ENCODE results near the gene CDKN2B. TPM values are rescaled to one million over a fixed set of nuclear protein-coding genes. Genes with fewer than 3 reads are reported as not detected.

Gene CDKN2B
- total RNA-seq, 2 experiments from 2014 or later: not detected

DNA sequence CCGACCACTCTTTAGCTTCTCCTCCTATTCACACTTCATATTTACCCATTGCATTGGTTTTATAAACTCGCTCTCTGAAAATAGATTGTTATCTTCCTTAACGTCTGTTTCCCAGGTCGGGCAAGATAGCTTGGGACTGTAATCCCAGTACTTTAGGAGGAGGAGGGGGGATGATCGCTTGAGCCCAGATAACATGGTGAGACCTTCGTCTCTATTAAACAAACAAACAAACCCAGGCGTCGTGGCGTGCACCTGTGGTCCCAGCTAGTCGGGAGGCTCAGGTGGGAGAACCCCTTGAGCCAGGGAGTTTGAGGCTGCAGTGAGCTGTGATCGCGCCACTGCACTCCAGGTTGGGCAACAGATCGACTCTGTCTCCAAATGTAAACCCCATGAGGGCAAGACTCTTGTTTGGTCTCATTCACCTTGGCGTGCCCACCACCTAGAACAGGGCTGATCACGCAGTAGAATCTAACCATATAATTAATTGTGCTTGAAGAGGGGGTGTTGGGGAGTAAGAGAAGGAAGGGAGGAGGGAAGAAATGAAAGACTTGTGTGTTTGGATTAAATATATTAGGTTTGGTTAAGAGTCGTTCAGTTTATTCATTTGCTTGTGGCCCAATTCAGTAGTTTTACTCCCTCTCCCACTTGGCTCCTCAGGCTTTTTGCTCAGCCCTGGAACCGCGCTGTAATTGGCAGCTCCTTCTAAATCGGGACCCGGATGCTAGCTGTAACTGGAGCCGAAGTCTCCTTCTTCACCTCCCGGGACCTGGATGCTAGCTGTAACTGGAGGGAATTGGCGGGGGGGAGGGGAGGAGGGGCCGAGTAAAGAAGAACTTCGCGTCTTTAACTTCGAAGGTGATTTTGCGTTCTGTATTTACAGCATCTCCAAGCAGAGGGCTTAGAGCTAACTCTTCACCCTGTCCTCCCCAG lies 39.8 kb downstream of the CDKN2B start:
- CTCF ChIA-PET: interaction anchor here (1.0 to 2.1 kb wide), 2 partner anchors 25 to 40 kb away, joined by 3 to 10 read pairs; partner anchors contain the start of genes CDKN2A, CDKN2B and CDKN2B-AS1

DNA sequence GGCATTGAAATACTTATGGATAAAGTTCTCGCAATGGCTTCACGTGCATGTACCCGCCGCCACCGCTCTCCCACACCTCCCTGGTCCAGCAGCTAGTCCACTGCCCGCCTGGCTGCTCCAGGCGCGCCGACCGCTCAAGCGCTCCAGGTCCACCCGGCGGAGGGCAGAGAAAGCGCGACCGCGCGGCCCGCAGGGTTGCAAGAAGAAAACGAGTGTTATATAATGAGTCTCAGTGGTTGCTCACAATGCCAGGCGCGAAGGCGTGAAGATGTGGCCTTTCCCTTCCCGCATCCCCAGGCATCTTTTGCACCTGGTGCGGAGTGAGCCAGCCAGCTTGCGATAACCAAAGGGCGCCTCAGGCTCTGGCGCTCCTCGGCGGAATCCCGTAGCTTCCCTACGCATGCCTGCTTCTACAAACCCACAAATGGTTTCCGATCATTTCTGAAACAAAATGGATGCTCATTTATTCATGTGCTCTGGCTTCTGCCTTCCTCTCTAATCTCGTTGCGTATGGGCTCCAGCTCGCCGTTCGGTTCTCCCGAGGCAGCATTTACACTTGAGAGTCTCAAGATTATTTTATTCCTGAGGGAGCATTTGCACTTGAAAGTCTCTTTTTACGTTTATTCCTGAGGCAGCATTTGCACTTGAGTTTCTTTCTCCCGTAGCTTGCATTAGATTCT lies 40.6 kb downstream of the CDKN2B start:
- Histone ChIP-seq H3K4me1 (ENCODE audit: insufficient read depth, low read length) (peaks cover 38% of the 10 kb centered on the region), H3K27me3 (ENCODE audit: control insufficient read depth in 1 of 2, insufficient read depth in 2 of 2, low read length in 2 of 2) (peaks cover 81 to 100% of the 10 kb centered on the region in 2 experiments), H3K27ac (ENCODE audit: low read depth in 1 of 2, low read length in 2 of 2) (no peak overlapping the region), H3K36me3 (ENCODE audit: insufficient read depth, low read length) (no peaks in the 10 kb centered on the region), H3K9me3 (ENCODE audit: control insufficient read depth in 1 of 2, insufficient read depth in 1 of 2, low read length in 2 of 2) (peaks cover 47 to 64% of the 10 kb centered on the region in 2 experiments), H3K4me3 (ENCODE audit: low read length) (no peak overlapping the region)
- ATAC-seq (ENCODE audit: poor library complexity): no peak
- intact Hi-C loops (cut with DNase I, micrococcal nuclease): loop anchor here in 1 of 2 experiments (5.0 kb wide), 1 partner anchor 34 kb away; no protein-coding TSS in a partner anchor
- Mint-ChIP-seq H3K36me3 (ENCODE audit: low read depth) (peaks cover 11% of the 10 kb centered on the region), H3K27ac (peak overlapping the region; percentile 1), H3K9me3 (peaks cover 19% of the 10 kb centered on the region), H3K4me1 (ENCODE audit: low read depth) (peaks cover 33% of the 10 kb centered on the region), H3K27me3 (peaks cover 98% of the 10 kb centered on the region), H3K4me3 (peak overlapping the region; percentile 1)
- peak in 2 of 14 experiments; percentile 13 to 30 for DNase-seq
- POLR2A ChIA-PET: no interaction called here
- TF ChIP-seq, protein P1, sequence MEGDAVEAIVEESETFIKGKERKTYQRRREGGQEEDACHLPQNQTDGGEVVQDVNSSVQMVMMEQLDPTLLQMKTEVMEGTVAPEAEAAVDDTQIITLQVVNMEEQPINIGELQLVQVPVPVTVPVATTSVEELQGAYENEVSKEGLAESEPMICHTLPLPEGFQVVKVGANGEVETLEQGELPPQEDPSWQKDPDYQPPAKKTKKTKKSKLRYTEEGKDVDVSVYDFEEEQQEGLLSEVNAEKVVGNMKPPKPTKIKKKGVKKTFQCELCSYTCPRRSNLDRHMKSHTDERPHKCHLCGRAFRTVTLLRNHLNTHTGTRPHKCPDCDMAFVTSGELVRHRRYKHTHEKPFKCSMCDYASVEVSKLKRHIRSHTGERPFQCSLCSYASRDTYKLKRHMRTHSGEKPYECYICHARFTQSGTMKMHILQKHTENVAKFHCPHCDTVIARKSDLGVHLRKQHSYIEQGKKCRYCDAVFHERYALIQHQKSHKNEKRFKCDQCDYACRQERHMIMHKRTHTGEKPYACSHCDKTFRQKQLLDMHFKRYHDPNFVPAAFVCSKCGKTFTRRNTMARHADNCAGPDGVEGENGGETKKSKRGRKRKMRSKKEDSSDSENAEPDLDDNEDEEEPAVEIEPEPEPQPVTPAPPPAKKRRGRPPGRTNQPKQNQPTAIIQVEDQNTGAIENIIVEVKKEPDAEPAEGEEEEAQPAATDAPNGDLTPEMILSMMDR (IDR thresholded peaks at IDR 0.05): no peak
- CTCF ChIA-PET: interaction anchor here (1.0 kb wide), 1 partner anchor 26 kb away, joined by 3 read pairs; the partner anchor contains the start of genes CDKN2A and CDKN2B-AS1

More for the DNA sequence above, 39.8 kb downstream of the CDKN2B start:
- peak overlapping the region; percentile 1 for H3K27ac Mint-ChIP-seq
- intact Hi-C loops (cut with DNase I, micrococcal nuclease): loop anchor here in 1 of 2 experiments (5.0 kb wide), 1 partner anchor 33 kb away; no protein-coding TSS in a partner anchor
- peaks cover 11% of the 10 kb centered on the region for H3K36me3 Mint-ChIP-seq (ENCODE audit: low read depth)
- peak overlapping the region; percentile 1 for H3K4me3 Mint-ChIP-seq
- H3K4me1 Mint-ChIP-seq (ENCODE audit: low read depth): peaks cover 33% of the 10 kb centered on the region
- H3K27ac ChIP-seq (ENCODE audit: low read depth in 1 of 2, low read length in 2 of 2): no peak overlapping the region
- no peak for ATAC-seq (ENCODE audit: poor library complexity)
- H3K4me1 ChIP-seq (ENCODE audit: insufficient read depth, low read length): peaks cover 42% of the 10 kb centered on the region
- H3K27me3 Mint-ChIP-seq: peaks cover 98% of the 10 kb centered on the region
- peaks cover 87 to 100% of the 10 kb centered on the region in 2 experiments for H3K27me3 ChIP-seq (ENCODE audit: control insufficient read depth in 1 of 2, insufficient read depth in 2 of 2, low read length in 2 of 2)
- DNase-seq: peak in 1 of 14 experiments; percentile 2
- no peaks in the 10 kb centered on the region for H3K36me3 ChIP-seq (ENCODE audit: insufficient read depth, low read length)
- H3K4me3 ChIP-seq (ENCODE audit: low read length): no peak overlapping the region
- TF ChIP-seq, protein P1 (IDR thresholded peaks at IDR 0.05): no peak
- H3K9me3 ChIP-seq (ENCODE audit: control insufficient read depth in 1 of 2, insufficient read depth in 1 of 2, low read length in 2 of 2): peaks cover 46 to 68% of the 10 kb centered on the region in 2 experiments
- H3K9me3 Mint-ChIP-seq: peaks cover 19% of the 10 kb centered on the region
- POLR2A ChIA-PET: interaction anchor here (1.6 kb wide), 1 partner anchor 24 kb away, joined by 3 read pairs; the partner anchor contains the start of gene CDKN2A

DNA sequence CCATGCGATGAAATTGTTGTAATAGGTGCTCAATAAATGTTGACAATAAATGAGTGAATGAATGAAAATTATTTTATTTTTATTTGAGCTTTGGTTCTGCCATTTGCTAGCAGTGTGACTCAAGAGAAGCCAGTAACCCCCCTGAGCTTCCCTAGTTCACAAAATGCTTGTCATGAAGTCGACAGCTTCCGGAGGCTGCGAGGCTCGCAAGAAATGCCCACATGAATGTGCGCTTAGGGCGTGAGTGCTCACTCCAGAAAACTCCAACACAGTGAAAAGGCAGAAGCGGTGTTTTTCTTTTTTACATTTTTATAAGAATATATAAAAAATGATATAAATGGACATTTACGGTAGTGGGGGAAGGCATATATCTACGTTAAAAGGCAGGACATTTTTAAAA lies 41.4 kb downstream of the CDKN2B start:
- intact Hi-C loops (cut with DNase I, micrococcal nuclease): loop anchor here in 1 of 2 experiments (5.0 kb wide), 1 partner anchor 35 kb away; no protein-coding TSS in a partner anchor
- no peak for ATAC-seq (ENCODE audit: poor library complexity)

More for the DNA sequence above, 41.4 kb downstream of the CDKN2B start:
- Mint-ChIP-seq H3K4me3 (no peak overlapping the region), H3K27me3 (peaks cover 98% of the 10 kb centered on the region), H3K36me3 (ENCODE audit: low read depth) (peaks cover 11% of the 10 kb centered on the region), H3K27ac (peak overlapping the region; percentile 1), H3K4me1 (ENCODE audit: low read depth) (peaks cover 33% of the 10 kb centered on the region), H3K9me3 (peaks cover 24% of the 10 kb centered on the region)
- DNase-seq: peak in 2 of 14 experiments; percentile 30 to 41
- TF ChIP-seq, protein P1 (IDR thresholded peaks at IDR 0.05): no peak
- H3K27ac ChIP-seq (ENCODE audit: low read depth in 1 of 2, low read length in 2 of 2): no peak overlapping the region
- H3K9me3 ChIP-seq (ENCODE audit: control insufficient read depth in 1 of 2, insufficient read depth in 1 of 2, low read length in 2 of 2): peaks cover 52 to 64% of the 10 kb centered on the region in 2 experiments
- H3K4me3 ChIP-seq (ENCODE audit: low read length): no peak overlapping the region
- ChIA-PET CTCF (no interaction called here), POLR2A (no interaction called here)
- peaks cover 38% of the 10 kb centered on the region for H3K4me1 ChIP-seq (ENCODE audit: insufficient read depth, low read length)
- no peaks in the 10 kb centered on the region for H3K36me3 ChIP-seq (ENCODE audit: insufficient read depth, low read length)
- H3K27me3 ChIP-seq (ENCODE audit: control insufficient read depth in 1 of 2, insufficient read depth in 2 of 2, low read length in 2 of 2): peaks cover 82 to 100% of the 10 kb centered on the region in 2 experiments

All from CD4-positive, alpha-beta T cell (primary cell).